ENCODE data around the gene WDR33.

GRCh38 chr2:127721311-127721977, 89.5 kb downstream of the WDR33 start:
- TF ChIP-seq CTCF (IDR thresholded peaks at IDR 0.05): no peak
- no peak for TF ChIP-seq POLR2A (IDR thresholded peaks at IDR 0.05)
